ENCODE measurements around the gene CAMKK2.
"Not testable (repeated sequence)": the region's sequence is repeated elsewhere in the genome, so short reads cannot be mapped to it uniquely, and the experiment has no call there.

Gene CAMKK2

DNA sequence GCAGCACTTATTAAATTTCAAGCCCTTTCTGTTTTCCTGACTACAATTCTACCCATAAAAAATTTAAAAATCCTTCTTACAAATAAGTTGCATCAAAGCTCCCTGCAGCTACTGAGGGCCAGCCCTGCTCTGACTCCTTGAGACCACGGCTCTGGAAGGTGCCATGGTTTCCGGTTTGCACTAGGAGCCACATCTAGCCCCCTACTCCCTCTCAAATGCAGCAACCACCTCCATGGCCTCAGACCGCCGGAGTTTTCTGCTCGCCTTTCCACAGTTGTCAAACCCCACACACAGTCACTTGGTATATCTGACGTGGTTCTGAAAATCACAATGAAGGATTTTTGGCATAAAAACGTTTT, 56.5 kb downstream of the CAMKK2 start:
- Histone ChIP-seq H3K9me3 (no peaks in the 10 kb centered on the region), H3K27me3 (ENCODE audit: low read depth) (no peaks in the 10 kb centered on the region), H3K4me1 (no peaks in the 10 kb centered on the region), H3K4me3 (no peak overlapping the region), H3K36me3 (replicated peaks) (peaks cover 40% of the 10 kb centered on the region)
- in situ Hi-C loops (cut with MboI; ENCODE audit: low sequenced_read_pairs), result no loop called here
- DNase-seq (ENCODE audit: low spot score in 2 of 2), result no peak

DNA sequence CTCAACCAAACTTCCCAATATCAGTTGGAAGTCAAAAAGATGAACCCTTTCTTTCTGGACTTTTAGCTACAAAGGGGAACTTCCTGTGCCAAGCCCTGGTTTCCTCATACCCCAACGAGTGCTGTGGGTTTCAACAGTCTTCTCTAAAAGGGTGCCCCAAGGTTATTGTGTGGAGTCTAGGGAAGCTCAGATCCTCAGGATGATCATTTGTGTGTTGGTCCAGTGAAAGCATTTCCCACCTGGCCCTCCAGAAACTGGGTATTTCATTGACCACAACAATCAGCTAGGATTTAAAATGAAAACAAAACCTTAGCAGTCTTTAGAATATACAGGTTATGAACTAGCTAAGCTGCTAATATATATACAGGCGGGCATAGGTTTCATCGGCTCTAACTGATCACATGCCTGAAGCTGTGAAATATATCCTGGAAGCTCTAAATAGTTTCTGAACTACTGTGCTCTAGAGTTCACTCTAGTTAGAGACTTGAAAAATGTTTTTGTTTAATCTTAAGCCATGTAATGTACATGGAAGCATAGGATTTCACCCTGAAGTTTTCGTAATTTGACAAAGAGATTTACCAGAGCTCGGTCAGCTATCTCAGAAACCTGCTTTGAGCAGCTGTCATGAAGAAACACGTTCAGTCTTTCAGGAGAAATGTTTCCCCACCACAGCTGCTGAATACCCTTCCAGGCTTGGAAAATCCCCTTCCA, 57.0 kb downstream of the CAMKK2 start:
- in situ Hi-C loops (cut with MboI; ENCODE audit: low sequenced_read_pairs), result no loop called here
- H3K27me3 ChIP-seq (ENCODE audit: low read depth), result no peaks in the 10 kb centered on the region
- no peak for DNase-seq (ENCODE audit: low spot score in 2 of 2)
- no peaks in the 10 kb centered on the region for H3K9me3 ChIP-seq
- no peak overlapping the region for H3K4me3 ChIP-seq
- H3K36me3 ChIP-seq (replicated peaks), result peaks cover 35% of the 10 kb centered on the region
- no peaks in the 10 kb centered on the region for H3K4me1 ChIP-seq

DNA sequence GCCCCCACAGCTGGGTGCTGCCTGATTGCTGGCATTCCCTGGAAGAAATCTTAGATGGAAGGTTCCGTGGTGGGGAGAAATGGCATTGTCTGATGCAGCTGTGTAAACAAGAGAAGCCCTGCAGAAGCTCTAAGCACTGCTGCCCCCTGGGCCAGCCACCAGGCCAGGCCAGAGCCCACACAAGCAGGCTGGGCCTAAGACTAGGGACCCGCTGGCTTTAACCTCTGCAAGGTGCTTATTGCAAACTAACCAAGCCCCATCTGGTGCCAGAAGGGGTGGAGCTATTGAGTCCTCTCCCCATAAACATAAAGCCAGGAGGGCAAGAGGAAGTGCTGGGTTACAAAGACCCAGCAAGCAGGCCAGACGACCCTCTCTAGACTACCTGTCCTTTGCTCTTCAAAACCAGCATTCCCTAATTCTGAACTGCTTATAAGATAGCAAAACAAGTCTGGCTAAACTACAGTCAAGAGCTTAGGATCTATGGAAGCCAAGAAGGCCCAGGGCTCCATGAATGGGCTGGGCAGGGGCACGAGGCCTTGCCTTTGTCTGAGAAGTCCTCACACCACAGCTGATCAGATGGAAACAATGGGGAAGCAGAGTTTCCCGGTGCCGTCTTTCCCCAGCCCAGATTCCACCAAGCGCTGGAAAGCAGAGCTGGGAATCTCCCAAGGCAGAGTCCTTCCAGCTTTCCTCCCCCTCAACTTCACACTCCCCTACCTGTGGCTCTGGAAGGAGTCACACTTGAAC, 57.7 kb downstream of the CAMKK2 start:
- H3K9me3 ChIP-seq, result no peaks in the 10 kb centered on the region
- H3K4me3 ChIP-seq, result no peak overlapping the region
- peaks cover 32% of the 10 kb centered on the region for H3K36me3 ChIP-seq (replicated peaks)
- no peaks in the 10 kb centered on the region for H3K4me1 ChIP-seq
- DNase-seq (ENCODE audit: low spot score in 2 of 2), result no peak
- in situ Hi-C loops (cut with MboI; ENCODE audit: low sequenced_read_pairs), result no loop called here
- no peaks in the 10 kb centered on the region for H3K27me3 ChIP-seq (ENCODE audit: low read depth)

DNA sequence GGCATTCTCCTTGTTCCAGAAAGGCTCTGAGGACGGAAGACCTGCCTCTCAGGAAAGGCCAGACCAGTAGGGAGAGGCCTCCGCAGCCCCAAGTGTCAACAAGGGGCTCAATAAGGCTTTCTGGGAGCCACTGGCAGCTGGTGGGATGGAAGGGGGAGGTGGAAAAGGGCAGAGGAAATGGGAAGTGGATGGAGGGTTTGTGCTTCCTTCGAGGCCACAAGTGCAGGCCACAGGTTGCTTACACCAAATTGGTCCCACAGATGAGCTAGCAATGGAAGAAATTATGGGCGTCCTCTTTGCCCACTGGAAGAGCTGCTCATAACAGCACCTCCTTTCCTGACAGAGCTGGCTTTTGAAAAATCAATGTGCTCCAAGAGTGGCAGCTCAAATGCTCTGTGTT, 58.4 kb downstream of the CAMKK2 start:
- Histone ChIP-seq H3K27me3 (ENCODE audit: low read depth) (no peaks in the 10 kb centered on the region), H3K4me1 (no peaks in the 10 kb centered on the region), H3K36me3 (replicated peaks) (peaks cover 25% of the 10 kb centered on the region), H3K4me3 (no peak overlapping the region), H3K9me3 (no peaks in the 10 kb centered on the region)
- DNase-seq (ENCODE audit: low spot score in 2 of 2), result no peak
- in situ Hi-C loops (cut with MboI; ENCODE audit: low sequenced_read_pairs), result no loop called here

DNA sequence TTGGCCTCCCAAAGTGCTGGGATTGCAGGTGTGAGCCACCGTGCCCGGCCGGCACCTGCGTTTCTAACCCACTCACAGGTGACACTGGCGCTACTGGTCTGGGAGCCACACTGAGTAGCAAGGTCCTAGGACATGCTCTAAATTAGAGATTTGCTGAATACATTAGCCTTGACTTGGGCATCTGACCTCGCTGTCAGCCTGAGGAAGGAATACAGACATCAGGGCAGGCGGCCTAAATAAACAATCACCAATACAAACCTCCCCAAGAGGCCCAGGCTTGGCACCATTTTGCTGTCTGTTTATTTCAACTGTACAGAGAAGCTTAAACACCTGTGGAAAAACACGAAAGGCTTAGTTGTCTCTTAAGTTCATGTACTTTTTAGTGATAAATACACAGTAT, 59.1 kb downstream of the CAMKK2 start:
- Histone ChIP-seq H3K9me3 (no peaks in the 10 kb centered on the region), H3K4me3 (no peak overlapping the region), H3K4me1 (no peaks in the 10 kb centered on the region), H3K27me3 (ENCODE audit: low read depth) (no peaks in the 10 kb centered on the region), H3K36me3 (replicated peaks) (peaks cover 25% of the 10 kb centered on the region)
- DNase-seq (ENCODE audit: low spot score in 2 of 2), result no peak
- in situ Hi-C loops (cut with MboI; ENCODE audit: low sequenced_read_pairs), result no loop called here

DNA sequence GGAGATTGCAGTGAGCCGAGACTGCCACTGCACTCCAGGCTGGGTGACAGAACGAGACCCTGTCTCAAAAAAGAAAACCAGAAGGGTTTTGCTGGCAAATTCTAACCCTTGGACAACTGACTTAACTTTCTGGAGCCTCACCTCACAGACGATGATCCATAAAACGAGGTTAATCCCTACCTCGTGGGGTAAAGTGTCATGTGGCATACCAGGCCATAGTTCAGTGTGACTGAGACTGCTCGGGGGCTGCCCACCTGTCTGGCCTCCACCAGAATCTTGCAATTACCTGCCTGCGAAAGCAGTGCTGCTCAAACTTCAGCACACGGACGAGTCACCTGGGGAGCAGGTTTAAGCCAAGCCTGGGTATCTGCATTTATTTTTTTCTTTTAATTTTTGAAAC, 59.7 kb downstream of the CAMKK2 start:
- no peaks in the 10 kb centered on the region for H3K27me3 ChIP-seq (ENCODE audit: low read depth)
- no peak for DNase-seq (ENCODE audit: low spot score in 2 of 2)
- no peaks in the 10 kb centered on the region for H3K9me3 ChIP-seq
- H3K36me3 ChIP-seq (replicated peaks), result peaks cover 25% of the 10 kb centered on the region
- in situ Hi-C loops (cut with MboI; ENCODE audit: low sequenced_read_pairs), result no loop called here
- no peak overlapping the region for H3K4me3 ChIP-seq
- no peaks in the 10 kb centered on the region for H3K4me1 ChIP-seq

DNA sequence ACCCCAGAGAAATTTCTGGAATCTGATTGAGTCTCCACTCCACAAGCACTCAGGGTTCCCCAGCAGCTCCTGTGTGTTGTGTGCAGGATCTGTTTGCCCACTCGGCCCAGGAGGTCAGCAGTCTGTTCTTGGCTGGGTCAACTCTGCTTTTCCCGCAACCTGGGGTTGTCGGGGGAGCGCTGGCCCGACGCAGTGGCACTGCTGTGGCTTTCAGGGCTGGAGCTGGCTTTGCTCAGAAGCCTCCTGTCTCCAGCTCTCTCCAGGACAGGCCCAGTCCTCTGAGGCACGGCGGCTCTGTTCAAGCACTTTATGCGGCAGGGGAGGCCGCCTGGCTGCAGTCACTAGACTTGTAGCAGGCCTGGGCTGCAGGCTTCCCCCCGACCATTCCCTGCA, 62.9 kb downstream of the CAMKK2 start:
- H3K4me3 ChIP-seq, result no peak overlapping the region
- H3K27me3 ChIP-seq (ENCODE audit: low read depth), result no peaks in the 10 kb centered on the region
- H3K4me1 ChIP-seq, result no peaks in the 10 kb centered on the region
- in situ Hi-C loops (cut with MboI; ENCODE audit: low sequenced_read_pairs), result no loop called here
- no peak for DNase-seq (ENCODE audit: low spot score in 2 of 2)
- no peaks in the 10 kb centered on the region for H3K9me3 ChIP-seq
- H3K36me3 ChIP-seq (replicated peaks), result peaks cover 17% of the 10 kb centered on the region

DNA sequence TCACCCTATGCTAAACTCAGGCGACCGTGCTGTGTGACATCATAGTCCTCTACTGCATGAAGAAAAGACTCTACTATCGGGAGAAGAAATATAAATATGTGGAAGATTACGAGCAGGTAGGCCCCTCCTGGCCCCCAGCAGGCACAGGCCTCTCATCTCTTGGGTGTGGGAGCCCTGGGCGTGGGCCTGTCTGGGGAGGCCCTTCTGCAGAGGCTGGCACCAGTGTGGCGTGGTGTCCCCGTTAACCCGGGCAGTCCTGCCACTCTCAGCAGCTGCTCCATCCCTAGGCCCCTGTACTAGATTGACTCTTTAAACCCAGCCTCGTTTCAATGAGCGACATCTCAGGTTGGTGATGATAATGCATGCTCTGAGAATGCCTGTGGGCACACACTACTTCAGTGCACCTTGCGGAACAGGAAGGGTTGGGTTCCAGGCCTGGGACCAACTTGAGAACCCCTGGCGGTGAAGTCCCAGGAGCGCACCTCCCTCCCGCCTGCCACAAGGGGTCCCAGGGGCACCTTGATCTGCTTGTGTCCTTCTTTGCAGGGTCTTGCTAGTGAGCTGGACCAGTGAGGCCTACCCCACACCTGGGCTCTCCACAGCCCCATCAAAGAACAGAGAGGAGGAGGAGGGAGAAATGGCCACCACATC, 63.4 kb downstream of the CAMKK2 start:
- Histone ChIP-seq H3K36me3 (replicated peaks) (peaks cover 17% of the 10 kb centered on the region), H3K9me3 (no peaks in the 10 kb centered on the region), H3K27me3 (ENCODE audit: low read depth) (no peaks in the 10 kb centered on the region), H3K4me1 (no peaks in the 10 kb centered on the region), H3K4me3 (no peak overlapping the region)
- in situ Hi-C loops (cut with MboI; ENCODE audit: low sequenced_read_pairs), result no loop called here
- no peak for DNase-seq (ENCODE audit: low spot score in 2 of 2)

DNA sequence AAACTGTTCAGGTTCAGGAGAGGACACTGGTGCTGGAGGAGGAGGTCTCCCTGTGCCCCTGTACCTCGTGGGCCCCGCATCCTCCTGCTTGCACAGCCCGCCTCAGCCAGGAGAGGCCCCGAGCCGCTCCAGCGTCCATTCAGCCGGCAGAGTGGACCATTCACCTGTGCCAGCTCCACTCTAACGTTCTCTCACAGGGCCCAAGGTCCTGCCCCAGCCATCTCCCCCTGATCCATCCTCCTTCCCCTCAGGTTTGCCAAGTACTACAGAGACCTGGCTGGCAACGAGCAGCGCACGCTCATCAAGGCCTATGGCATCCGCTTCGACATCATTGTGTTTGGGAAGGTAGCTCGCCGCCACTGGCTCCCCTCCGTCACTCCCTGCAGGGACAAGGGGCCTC, 64.3 kb downstream of the CAMKK2 start:
- H3K36me3 ChIP-seq (replicated peaks), result peaks cover 13% of the 10 kb centered on the region
- DNase-seq (ENCODE audit: low spot score in 2 of 2), result no peak

DNA sequence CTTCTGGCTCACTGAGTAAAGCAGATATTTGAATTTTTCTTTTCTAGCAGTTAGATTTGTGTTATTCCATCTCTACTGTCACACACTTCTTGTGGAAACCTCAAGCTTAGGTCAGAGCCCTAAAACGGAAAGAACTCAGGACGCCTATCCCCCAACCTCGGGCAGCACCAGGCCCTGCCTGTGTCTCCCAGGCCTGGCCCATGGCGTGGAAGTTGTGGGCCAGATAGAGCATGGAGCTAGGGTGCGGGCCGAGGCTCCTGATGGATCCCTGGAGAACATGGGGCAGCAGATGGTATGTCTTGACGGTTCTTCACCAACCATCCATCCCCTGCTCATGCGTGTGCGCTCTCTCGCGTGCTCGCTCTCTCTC, 66.0 kb downstream of the CAMKK2 start:
- Histone ChIP-seq H3K9me3 (no peaks in the 10 kb centered on the region), H3K27me3 (ENCODE audit: low read depth) (no peaks in the 10 kb centered on the region), H3K4me3 (no peak overlapping the region), H3K4me1 (no peaks in the 10 kb centered on the region), H3K36me3 (replicated peaks) (peaks cover 2% of the 10 kb centered on the region)
- DNase-seq (ENCODE audit: low spot score in 2 of 2), result no peak
- in situ Hi-C loops (cut with MboI; ENCODE audit: low sequenced_read_pairs), result no loop called here

More for the DNA sequence above, 64.3 kb downstream of the CAMKK2 start:
- in situ Hi-C loops (cut with MboI; ENCODE audit: low sequenced_read_pairs), result no loop called here
- H3K27me3 ChIP-seq (ENCODE audit: low read depth), result no peaks in the 10 kb centered on the region
- no peak overlapping the region for H3K4me3 ChIP-seq
- no peaks in the 10 kb centered on the region for H3K9me3 ChIP-seq
- H3K4me1 ChIP-seq, result no peaks in the 10 kb centered on the region

DNA sequence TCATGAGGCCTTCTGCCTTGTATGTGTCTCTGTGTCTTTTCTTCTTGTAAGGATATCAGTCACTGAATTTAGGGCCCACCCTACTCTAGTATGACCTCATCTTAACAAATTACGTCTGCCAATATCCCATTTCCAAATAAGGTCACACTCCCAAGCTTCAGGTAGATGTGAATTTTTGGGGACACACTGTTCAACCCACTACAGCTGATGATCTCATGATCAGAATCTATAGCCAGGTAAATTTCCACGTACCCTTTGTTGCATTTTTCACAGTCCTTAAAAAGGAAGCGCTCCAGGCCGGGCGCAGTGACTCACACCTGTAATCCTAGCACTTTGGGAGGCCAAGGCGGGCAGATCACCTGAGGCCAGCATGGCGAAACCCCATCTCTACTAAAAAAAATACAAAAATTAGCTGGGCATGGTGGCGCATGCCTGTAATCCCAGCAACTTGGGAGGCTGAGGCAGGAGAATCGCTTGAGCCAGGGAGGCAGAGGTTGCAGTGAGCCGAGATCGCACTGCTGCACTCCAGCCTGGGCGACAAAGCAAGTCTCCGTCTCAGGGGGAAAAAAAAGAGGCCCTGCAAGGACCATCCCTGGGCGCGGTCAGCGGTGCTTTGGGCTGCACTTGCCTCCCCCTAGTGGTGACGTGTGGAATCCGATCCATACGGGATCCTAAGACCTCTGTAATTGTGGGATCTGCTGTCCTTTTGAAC, 66.5 kb downstream of the CAMKK2 start:
- in situ Hi-C loops (cut with MboI; ENCODE audit: low sequenced_read_pairs); H3K4me3 ChIP-seq; H3K4me1 ChIP-seq; H3K36me3 ChIP-seq (replicated peaks); H3K9me3 ChIP-seq; H3K27me3 ChIP-seq (ENCODE audit: low read depth): not testable (repeated sequence)
- DNase-seq (ENCODE audit: low spot score in 2 of 2), result peak; percentile 59 to 91

DNA sequence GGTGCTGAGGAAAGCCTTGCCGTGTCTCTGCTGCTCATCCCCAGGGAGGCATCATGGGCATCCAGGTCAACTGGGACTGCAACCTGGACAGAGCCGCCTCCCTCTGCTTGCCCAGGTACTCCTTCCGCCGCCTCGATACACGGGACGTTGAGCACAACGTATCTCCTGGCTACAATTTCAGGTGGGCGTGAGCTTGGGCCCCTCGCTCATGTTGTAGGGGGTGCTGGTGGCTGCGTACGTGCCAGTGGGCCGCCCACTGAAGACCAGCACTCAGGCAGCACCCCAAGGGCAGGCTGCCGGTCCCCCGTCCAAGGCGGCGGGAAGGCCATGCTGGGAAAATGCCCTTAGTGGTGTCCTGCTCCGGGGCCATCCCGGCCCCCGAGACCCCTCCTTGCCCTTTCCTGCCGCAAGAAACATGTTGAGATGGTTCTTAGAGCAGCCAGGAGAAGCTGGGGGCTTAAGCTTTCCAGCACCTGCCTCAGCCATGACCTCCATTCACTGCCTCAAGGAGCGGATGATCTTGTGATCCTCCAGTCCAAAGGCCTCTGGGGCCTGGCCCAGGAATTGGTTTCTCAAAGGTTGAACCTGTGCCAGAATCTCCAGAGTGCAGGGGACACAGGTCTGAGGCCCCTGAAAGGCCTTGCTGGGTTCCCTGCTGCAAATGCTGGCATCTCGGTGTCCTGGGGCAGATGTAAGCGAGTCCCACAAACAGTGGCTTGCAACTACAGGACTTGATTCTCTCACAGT, 67.4 kb downstream of the CAMKK2 start:
- Histone ChIP-seq H3K36me3 (replicated peaks) (peaks cover 2% of the 10 kb centered on the region), H3K4me1 (no peaks in the 10 kb centered on the region), H3K4me3 (no peak overlapping the region), H3K9me3 (no peaks in the 10 kb centered on the region), H3K27me3 (ENCODE audit: low read depth) (no peaks in the 10 kb centered on the region)
- in situ Hi-C loops (cut with MboI; ENCODE audit: low sequenced_read_pairs), result no loop called here
- no peak for DNase-seq (ENCODE audit: low spot score in 2 of 2)

DNA sequence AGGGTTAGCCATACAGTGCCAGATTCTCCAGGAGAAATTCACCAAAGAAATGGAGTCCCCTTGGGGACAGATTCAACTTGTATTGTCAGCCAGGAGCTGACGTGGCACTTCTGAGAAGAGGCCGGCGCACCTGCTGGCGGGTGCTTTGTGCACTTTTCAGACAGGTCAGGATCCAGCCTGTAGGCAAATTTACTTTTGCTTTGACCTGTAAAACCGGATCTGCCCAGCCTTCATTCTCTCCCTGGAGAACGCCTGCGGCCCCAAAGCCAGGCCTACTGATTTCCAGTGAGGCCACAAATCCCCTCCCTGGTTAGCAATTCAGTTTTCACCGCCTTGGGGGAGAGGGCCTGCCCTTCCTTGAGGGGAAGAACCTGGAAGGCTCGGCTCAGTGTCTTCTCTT, 69.2 kb downstream of the CAMKK2 start:
- DNase-seq (ENCODE audit: low spot score in 2 of 2), result no peak
- H3K4me3 ChIP-seq, result no peak overlapping the region
- in situ Hi-C loops (cut with MboI; ENCODE audit: low sequenced_read_pairs), result no loop called here

More for the DNA sequence above, 69.2 kb downstream of the CAMKK2 start:
- Histone ChIP-seq H3K27me3 (ENCODE audit: low read depth) (no peaks in the 10 kb centered on the region), H3K4me1 (no peaks in the 10 kb centered on the region), H3K36me3 (replicated peaks) (peaks cover 2% of the 10 kb centered on the region), H3K9me3 (no peaks in the 10 kb centered on the region)
